PC-3 (cell line): Measurements from ENCODE around the gene KIF5C.

Experiments used
- EZH2 ChIP-seq: fragments of 300-600 bp; sonication (generic); IDR thresholded peaks from one replicate; pipeline ENCODE4 v1.6.1; 2017; ENCODE audit warnings: antibody characterized with exemption, mild to moderate bottlenecking, low read length; ENCODE audit not compliant: unreplicated experiment
- TF ChIP-seq, protein P1 (sequence below): fragments of 300-600 bp; sonication (generic); conservative IDR thresholded peaks from 2 replicates; pipeline ENCODE4 v1.5.1; 2017; ENCODE audit warnings: antibody characterized with exemption, low read depth, mild to moderate bottlenecking, low read length

DNA sequence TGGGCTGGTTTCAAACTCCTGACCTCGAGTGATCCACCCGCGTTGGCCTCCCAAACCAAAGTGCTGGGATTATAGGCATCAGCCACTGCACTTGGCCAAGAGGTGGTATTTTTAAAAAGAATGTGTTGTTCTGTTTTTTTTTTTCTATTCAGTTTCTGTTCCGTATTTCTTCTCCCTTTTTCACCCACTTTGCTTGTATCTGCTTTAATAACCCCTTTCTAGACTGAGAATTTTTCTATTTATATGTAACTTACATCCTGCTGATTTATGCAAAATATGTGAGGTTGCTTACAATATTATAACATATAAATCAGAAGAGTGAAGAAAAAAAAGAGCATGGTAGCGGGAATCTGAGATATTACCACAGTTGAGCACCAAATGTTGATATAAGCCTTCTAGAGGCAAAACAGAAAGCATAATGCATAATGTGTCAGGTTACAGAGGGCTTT lies 146.3 kb downstream of the KIF5C start:
- TF ChIP-seq, protein P1, sequence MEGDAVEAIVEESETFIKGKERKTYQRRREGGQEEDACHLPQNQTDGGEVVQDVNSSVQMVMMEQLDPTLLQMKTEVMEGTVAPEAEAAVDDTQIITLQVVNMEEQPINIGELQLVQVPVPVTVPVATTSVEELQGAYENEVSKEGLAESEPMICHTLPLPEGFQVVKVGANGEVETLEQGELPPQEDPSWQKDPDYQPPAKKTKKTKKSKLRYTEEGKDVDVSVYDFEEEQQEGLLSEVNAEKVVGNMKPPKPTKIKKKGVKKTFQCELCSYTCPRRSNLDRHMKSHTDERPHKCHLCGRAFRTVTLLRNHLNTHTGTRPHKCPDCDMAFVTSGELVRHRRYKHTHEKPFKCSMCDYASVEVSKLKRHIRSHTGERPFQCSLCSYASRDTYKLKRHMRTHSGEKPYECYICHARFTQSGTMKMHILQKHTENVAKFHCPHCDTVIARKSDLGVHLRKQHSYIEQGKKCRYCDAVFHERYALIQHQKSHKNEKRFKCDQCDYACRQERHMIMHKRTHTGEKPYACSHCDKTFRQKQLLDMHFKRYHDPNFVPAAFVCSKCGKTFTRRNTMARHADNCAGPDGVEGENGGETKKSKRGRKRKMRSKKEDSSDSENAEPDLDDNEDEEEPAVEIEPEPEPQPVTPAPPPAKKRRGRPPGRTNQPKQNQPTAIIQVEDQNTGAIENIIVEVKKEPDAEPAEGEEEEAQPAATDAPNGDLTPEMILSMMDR, result no peak
- TF ChIP-seq EZH2, result no peak
